Hepatocyte (in vitro differentiated cells): ENCODE data around the gene DTHD1. TPM values are rescaled to one million over a fixed set of nuclear protein-coding genes. Genes with fewer than 3 reads are reported as not detected.

ENCODE experiments used
- DNase-seq: peaks from one replicate; pipeline ENCODE4 v3.0.0-alpha.2; 2016; ENCODE audit warnings: low spot score
- H2AFZ ChIP-seq: fragments of 200-600 bp; sonication (generic); 2 replicates; pipeline ENCODE4 v1.6.0; 2016; ENCODE audit warnings: antibody characterized with exemption, mild to moderate bottlenecking
- H3K27ac ChIP-seq: fragments of 200-600 bp; sonication (generic); 2 replicates; pipeline ENCODE4 v1.5.1; 2016; ENCODE audit warnings: mild to moderate bottlenecking
- H3K27me3 ChIP-seq: fragments of 200-600 bp; sonication (generic); 2 replicates; pipeline ENCODE4 v1.6.1; 2016
- H3K36me3 ChIP-seq: fragments of 200-600 bp; sonication (generic); replicated peaks from 2 replicates; pipeline ENCODE4 v1.5.1; 2016; ENCODE audit warnings: low read depth; ENCODE audit not compliant: insufficient read depth
- H3K4me1 ChIP-seq: fragments of 200-600 bp; sonication (generic); 2 replicates; pipeline ENCODE4 v1.5.1; 2016; ENCODE audit warnings: mild to moderate bottlenecking, moderate library complexity; ENCODE audit not compliant: insufficient read depth
- H3K4me2 ChIP-seq: fragments of 200-600 bp; sonication (generic); 2 replicates; pipeline ENCODE4 v1.6.0; 2016
- H3K4me3 ChIP-seq: fragments of 200-600 bp; sonication (generic); 2 replicates; pipeline ENCODE4 v1.5.1; 2016; ENCODE audit warnings: mild to moderate bottlenecking
- H3K79me2 ChIP-seq: fragments of 200-600 bp; sonication (generic); 2 replicates; pipeline ENCODE4 v1.6.0; 2017; ENCODE audit warnings: mild to moderate bottlenecking
- H3K9me2 ChIP-seq: fragments of 200-600 bp; sonication (generic); replicated peaks from 2 replicates; pipeline ENCODE4 v1.6.0; 2017; ENCODE audit warnings: mild to moderate bottlenecking; ENCODE audit not compliant: insufficient read depth
- H3K9me3 ChIP-seq: fragments of 200-600 bp; sonication (generic); 2 replicates; pipeline ENCODE4 v1.5.1; 2016; ENCODE audit warnings: low read depth, mild to moderate bottlenecking
- H4K20me1 ChIP-seq: fragments of 200-600 bp; sonication (generic); 2 replicates; pipeline ENCODE4 v1.6.0; 2016; ENCODE audit warnings: mild to moderate bottlenecking; ENCODE audit not compliant: insufficient read depth, poor library complexity, severe bottlenecking
- CTCF ChIP-seq: fragments of 200-600 bp; sonication (generic); IDR thresholded peaks from 2 replicates; pipeline ENCODE4 v1.5.1; 2016; ENCODE audit warnings: antibody characterized with exemption, mild to moderate bottlenecking; ENCODE audit not compliant: poor library complexity
- EZH2 ChIP-seq: fragments of 200-600 bp; sonication (generic); IDR thresholded peaks from 2 replicates; pipeline ENCODE4 v1.6.1; 2016; ENCODE audit warnings: antibody characterized with exemption, mild to moderate bottlenecking, borderline replicate concordance
- EZH2phosphoT487 ChIP-seq: fragments of 200-600 bp; sonication (generic); IDR thresholded peaks from one replicate; pipeline ENCODE4 v1.6.1; 2018; ENCODE audit warnings: antibody characterized with exemption, mild to moderate bottlenecking, low read depth, moderate library complexity; ENCODE audit not compliant: unreplicated experiment, severe bottlenecking
- WGBS: methylation state at CpG from one replicate; pipeline ENCODE4 v1.1.6; 2016; ENCODE audit warnings: low lambda C conversion rate; ENCODE audit errors: missing lambda C conversion rate; 5-methylcytosine and 5-hydroxymethylcytosine counted together
- polyA plus RNA-seq: library from polyadenylated mRNA; unstranded; fragments of >200 nt; fragmentation: Nextera tagmentation; extraction: Ambion mirVana; gene quantifications from 2 replicates; pipeline ENCODE4 v1.2.1, GENCODE V29; 2016
- total RNA-seq: library from RNA; depleted of rRNA; stranded (reverse); fragments of >200 nt; gene quantifications from 2 replicates; pipeline ENCODE4 v1.2.3, GENCODE V29; 2014

DTHD1 gene
- total and polyA plus RNA-seq, 2 experiments from 2014 or later = not detected

GRCh38 chr4:36242629-36243354 is 38.6 kb upstream of the DTHD1 start:
- no peak for DNase-seq
- Histone ChIP-seq H3K9me2 (no peaks in the 10 kb centered on the region), H4K20me1 (no peaks in the 10 kb centered on the region), H3K27me3 (no peaks in the 10 kb centered on the region), H2AFZ (no peak overlapping the region), H3K27ac (no peak overlapping the region), H3K4me2 (peak overlapping the region; percentile 83), H3K79me2 (peaks cover 39% of the 10 kb centered on the region), H3K4me3 (peak overlapping the region; percentile 89), H3K36me3 (no peaks in the 10 kb centered on the region), H3K9me3 (no peaks in the 10 kb centered on the region), H3K4me1 (no peaks in the 10 kb centered on the region)
- TF ChIP-seq EZH2 (no peak), CTCF (no peak), EZH2phosphoT487 (no peak)
- WGBS = 39% methylated on average over 7 of the region's 7 CpGs

- H3K4me3 ChIP-seq = peak overlapping the region; percentile 89
- DNase-seq = peak; percentile 68
- no peaks in the 10 kb centered on the region for H3K36me3 ChIP-seq
- H3K27me3 ChIP-seq = no peaks in the 10 kb centered on the region
- H3K4me2 ChIP-seq = peak overlapping the region; percentile 83
- no peak for TF ChIP-seq EZH2phosphoT487
- TF ChIP-seq CTCF = no peak
- no peak for TF ChIP-seq EZH2
- H3K79me2 ChIP-seq = peaks cover 35% of the 10 kb centered on the region
- H4K20me1 ChIP-seq = no peaks in the 10 kb centered on the region
- H3K27ac ChIP-seq = peak overlapping the region; percentile 94
- H3K9me2 ChIP-seq = no peaks in the 10 kb centered on the region
- no peaks in the 10 kb centered on the region for H3K9me3 ChIP-seq
- H3K4me1 ChIP-seq = no peaks in the 10 kb centered on the region
- WGBS = 3% methylated on average over 38 of the region's 38 CpGs
- peak overlapping the region; percentile 79 for H2AFZ ChIP-seq
Observed at GRCh38 chr4:36243355-36244256, 37.8 kb upstream of the DTHD1 start.

GRCh38 chr4:36244257-36245082 is 36.9 kb upstream of the DTHD1 start, which contains the start of gene ARAP2:
Gene ARAP2, minus strand, starts transcription at chr4:36244514. Its CDS starts 15,028 bp downstream, at chr4:36229486.
- peak within 1 kb of the TSS; percentile 79 for H2AFZ ChIP-seq
- H3K4me2 ChIP-seq = peak within 1 kb of the TSS; percentile 83
- WGBS = 3% methylated on average over 64 of the region's 81 CpGs

More at GRCh38 chr4:36244257-36245082, 36.9 kb upstream of the DTHD1 start, which contains the start of gene ARAP2:
- Histone ChIP-seq H3K27ac (peak within 1 kb of the TSS; percentile 94), H3K9me3 (no peaks in the 10 kb centered on the region), H3K27me3 (no peaks in the 10 kb centered on the region), H3K36me3 (no peaks in the 10 kb centered on the region), H3K4me3 (peak within 1 kb of the TSS; percentile 89), H3K4me1 (no peaks in the 10 kb centered on the region), H3K79me2 (peaks cover 27% of the 10 kb centered on the region), H3K9me2 (no peaks in the 10 kb centered on the region), H4K20me1 (no peaks in the 10 kb centered on the region)
- peak; percentile 90 for DNase-seq
- peak; percentile 24 for TF ChIP-seq CTCF
- TF ChIP-seq EZH2 = no peak
